GM18508 (cell line): ENCODE measurements around the gene HAGH.
"Not testable (repeated sequence)": the region's sequence is repeated elsewhere in the genome, so short reads cannot be mapped to it uniquely, and the experiment has no call there.

Source experiments
- ATAC-seq: cut with Tn5 transposase; IDR thresholded peaks from one replicate; pipeline ENCODE4 v1.9.1; 2021; ENCODE audit warnings: moderate number of reproducible peaks; ENCODE audit not compliant: insufficient read depth, unreplicated experiment

Gene HAGH

GRCh38 chr16:1826691-1827573 is at the start of gene HAGH, which contains the start of gene FAHD1:
TSS of gene HAGH (minus strand) at chr16:1826825. CDS start at chr16:1826787, 38 bp downstream.
TSS of gene FAHD1 (plus strand) at chr16:1827206. CDS start at chr16:1827239, 33 bp downstream.
- ATAC-seq = peak; percentile 59

- not testable (repeated sequence) for ATAC-seq
Observed at GRCh38 chr16:1876066-1876465, 49.4 kb upstream of the HAGH start.

- no peak for ATAC-seq
Observed at GRCh38 chr16:1874854-1875253, 48.2 kb upstream of the HAGH start.

- no peak for ATAC-seq
Observed at GRCh38 chr16:1871974-1872635, 45.5 kb upstream of the HAGH start, which contains the start of gene MEIOB. TSS of gene MEIOB (minus strand) at chr16:1872164. CDS start at chr16:1868175, 3,989 bp downstream.

- ATAC-seq = no peak
Observed at GRCh38 chr16:1870365-1871082, 43.9 kb upstream of the HAGH start.

- ATAC-seq = no peak
Observed at GRCh38 chr16:1865902-1866690, 39.5 kb upstream of the HAGH start.

- ATAC-seq = no peak
Observed at GRCh38 chr16:1863681-1864460, 37.2 kb upstream of the HAGH start.

- ATAC-seq = no peak
Observed at GRCh38 chr16:1862394-1862793, 35.8 kb upstream of the HAGH start.

- ATAC-seq = no peak
Observed at GRCh38 chr16:1861730-1862129, 35.1 kb upstream of the HAGH start.

GRCh38 chr16:1859650-1860049 is 33.0 kb upstream of the HAGH start:
- ATAC-seq = no peak

- ATAC-seq = no peak
Observed at GRCh38 chr16:1858189-1858865, 31.7 kb upstream of the HAGH start.

- ATAC-seq = no peak
Observed at GRCh38 chr16:1857433-1858097, 30.9 kb upstream of the HAGH start.

- no peak for ATAC-seq
Observed at GRCh38 chr16:1851793-1852192, 25.2 kb upstream of the HAGH start.

GRCh38 chr16:1850981-1851380 is 24.4 kb upstream of the HAGH start:
- ATAC-seq = no peak

- ATAC-seq = no peak
Observed at GRCh38 chr16:1846416-1846815, 19.8 kb upstream of the HAGH start.

GRCh38 chr16:1845985-1846384 is 19.4 kb upstream of the HAGH start:
- no peak for ATAC-seq

- no peak for ATAC-seq
Observed at GRCh38 chr16:1839554-1839953, 12.9 kb upstream of the HAGH start.

GRCh38 chr16:1834096-1834495 is 7.5 kb upstream of the HAGH start:
- no peak for ATAC-seq
